GM19467 (cell line): ENCODE data around the gene GCNT3.

ENCODE experiments used
- ATAC-seq: cut with Tn5 transposase; IDR thresholded peaks from one replicate; pipeline ENCODE4 v1.9.1; 2021; ENCODE audit warnings: mild to moderate bottlenecking, moderate library complexity; ENCODE audit not compliant: unreplicated experiment

GCNT3 gene, protein sequence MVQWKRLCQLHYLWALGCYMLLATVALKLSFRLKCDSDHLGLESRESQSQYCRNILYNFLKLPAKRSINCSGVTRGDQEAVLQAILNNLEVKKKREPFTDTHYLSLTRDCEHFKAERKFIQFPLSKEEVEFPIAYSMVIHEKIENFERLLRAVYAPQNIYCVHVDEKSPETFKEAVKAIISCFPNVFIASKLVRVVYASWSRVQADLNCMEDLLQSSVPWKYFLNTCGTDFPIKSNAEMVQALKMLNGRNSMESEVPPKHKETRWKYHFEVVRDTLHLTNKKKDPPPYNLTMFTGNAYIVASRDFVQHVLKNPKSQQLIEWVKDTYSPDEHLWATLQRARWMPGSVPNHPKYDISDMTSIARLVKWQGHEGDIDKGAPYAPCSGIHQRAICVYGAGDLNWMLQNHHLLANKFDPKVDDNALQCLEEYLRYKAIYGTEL

DNA sequence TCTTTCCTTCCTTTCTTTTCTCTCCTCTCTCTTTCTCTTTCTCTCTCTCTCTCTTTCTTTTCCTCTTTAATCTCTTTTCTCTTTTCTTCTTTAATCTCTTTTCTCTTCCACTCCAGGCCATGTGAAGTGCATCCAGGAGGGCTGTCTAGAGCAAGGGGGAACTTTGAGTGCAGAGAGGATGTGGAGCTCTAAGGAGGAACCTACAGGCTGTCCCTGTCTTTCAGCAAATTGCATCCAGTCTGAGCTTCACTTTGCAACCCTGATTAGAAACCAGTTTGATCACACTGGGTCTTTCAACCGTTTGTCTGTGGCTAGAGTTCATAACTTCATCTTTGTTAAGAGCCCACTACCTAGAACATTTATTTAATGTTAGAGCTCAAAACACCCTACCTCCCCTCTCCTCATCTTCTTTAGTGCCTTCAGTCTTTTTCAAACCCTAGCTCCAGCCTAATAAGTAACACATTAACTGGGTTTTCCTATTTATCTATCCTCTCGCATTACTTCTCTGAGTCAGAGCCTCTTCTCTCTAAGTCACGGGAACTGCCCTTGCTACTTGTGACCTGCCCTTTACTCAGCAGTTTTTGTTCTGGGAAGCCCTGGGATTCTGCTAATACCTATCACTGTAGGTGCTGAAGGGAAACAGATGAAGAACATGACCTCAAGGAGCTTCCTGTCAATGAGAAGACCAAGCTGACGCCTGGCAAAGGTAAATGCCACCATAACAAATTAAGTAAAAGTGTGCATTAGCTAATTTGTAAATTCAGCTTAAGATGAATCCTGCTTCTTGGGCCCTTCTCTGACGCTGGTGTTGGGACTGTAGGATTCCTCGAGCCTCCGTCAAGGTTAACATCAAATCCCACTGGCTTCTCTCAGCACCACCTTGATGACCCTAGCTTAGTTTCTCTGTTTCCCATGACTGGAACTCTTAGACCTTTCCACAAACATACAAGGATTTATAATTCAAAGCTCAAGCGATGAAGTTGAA is at the start of gene GCNT3:
Gene GCNT3 (plus strand): TSS at position 508 of the 985 bp plus-strand sequence. CDS start 6,456 bp downstream, outside the sequence.
- ATAC-seq = no peak

DNA sequence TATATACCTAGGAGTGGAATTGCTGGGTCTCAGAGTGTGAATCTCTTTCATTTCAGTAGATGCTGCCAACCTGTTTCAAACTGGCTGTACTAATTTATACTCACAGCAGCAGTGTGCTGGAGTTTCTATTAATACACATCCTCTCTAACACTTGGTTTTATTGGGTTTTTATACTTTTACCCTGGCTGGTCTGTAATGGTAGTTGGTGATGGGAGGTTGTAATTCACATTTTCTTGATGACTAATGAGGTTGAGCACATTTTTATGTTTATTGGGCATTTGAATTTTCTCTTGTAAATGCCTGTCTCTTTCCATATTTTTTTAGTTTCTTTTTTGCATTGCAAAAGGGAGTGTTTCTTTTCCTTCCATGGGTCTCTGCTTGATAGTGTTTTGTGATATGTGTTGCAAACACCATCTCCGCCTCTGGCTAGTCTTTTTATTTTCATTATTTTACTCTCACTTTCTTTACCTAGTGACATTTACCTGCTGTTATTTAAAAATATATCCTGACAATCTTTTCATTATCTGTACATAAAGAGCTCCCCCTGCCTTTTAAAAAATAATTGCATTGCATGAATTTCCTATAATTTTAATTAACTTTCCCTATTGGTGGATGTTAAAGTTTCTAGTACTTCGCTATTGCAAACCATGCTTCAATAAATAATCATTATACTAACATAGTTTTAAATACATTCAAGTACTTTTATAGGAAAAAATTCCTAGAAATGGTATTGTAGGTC is 49.0 kb upstream of the GCNT3 start:
- no peak for ATAC-seq

DNA sequence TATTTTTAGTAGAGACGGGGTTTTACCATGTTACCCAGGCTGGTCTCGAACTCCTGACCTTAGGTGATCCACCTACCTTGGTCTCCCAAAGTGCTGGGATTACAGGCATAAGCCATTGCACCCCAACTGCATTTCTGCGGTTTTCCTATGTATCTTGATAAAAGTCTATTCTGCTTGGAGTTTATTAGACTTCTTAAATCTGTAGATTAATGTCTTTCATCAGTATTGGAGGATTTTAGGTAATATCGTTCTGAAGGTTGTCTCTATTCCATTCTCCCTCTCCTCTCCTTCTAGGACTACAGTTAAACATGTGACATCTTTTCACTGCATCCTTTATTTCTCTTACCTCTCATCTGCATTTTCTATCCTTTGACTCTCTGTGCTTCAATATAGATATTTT is 46.3 kb upstream of the GCNT3 start:
- ATAC-seq = no peak

DNA sequence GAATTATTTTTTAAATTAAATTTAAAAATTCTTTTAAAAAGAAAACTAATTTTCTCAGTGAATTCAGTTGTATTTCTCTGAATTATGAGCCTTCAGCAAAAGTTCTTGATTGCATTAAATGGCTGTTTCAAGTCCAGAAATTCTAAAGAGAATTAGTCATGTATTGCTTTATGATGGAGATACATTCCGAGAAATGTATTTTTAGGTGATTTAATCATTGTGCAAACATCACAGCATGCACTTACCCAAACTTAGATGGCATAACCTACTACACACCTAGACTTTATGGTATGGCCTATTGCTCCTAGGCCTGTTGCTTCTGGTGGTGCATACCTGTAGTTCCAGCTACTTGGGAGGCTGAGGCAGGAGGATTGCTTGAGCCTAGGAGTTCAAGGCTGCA is 44.3 kb upstream of the GCNT3 start:
- no peak for ATAC-seq

DNA sequence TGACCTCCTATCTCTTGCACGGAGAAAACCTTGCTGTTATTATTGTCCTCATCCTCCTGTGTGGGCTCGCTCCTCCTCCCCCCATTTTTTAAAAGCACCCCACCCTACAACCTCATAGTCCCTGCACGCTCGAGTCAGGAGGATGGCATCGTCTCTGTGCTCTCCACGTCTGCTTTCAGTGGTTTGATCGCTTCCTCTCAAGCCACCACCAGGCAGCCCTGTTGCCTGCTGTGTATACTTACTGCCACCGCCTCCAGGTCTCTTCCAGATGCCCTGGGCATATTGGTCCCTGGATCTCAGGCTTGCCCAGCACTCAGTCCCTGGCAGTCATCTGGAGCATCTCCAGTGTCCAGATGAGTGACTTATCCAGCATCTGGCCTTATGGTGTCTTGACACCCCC is 42.1 kb upstream of the GCNT3 start:
- no peak for ATAC-seq

DNA sequence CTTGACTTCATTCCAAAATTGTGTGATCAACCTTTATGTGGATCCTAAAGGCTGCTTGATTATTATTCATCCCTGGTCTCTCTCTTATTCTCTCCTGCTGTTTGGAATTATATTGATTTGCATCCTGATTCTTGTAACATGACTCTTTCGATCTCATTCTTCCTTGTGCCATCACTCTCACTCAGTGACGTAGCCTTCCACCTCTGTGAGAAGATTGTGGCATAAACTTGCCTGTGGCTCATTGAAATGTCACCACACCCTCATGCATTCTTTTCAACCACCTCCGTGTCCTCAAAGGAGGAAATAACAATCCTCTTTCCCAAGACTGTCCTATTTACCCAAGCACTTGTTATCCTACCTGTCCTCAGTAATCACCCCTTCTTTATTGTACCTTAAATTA is 41.3 kb upstream of the GCNT3 start:
- no peak for ATAC-seq

DNA sequence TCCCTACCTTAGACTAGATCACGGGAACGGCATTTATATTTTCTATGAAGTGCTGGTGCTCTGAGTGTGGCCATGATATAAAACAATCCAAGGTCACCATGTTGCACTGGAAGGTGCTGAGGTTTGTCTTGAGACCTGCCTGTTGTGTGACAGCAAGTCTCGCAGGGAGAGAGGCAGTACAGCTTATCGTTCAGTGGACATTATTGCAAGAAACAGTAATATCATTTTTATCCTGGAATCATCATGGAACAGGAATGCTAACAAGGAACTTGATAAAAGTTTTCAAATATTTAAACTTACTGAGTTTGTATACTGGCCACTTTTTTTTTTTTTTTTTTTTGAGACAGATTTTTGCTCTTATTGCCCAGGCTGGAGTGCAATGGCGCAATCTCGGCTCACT is 40.0 kb upstream of the GCNT3 start:
- no peak for ATAC-seq

DNA sequence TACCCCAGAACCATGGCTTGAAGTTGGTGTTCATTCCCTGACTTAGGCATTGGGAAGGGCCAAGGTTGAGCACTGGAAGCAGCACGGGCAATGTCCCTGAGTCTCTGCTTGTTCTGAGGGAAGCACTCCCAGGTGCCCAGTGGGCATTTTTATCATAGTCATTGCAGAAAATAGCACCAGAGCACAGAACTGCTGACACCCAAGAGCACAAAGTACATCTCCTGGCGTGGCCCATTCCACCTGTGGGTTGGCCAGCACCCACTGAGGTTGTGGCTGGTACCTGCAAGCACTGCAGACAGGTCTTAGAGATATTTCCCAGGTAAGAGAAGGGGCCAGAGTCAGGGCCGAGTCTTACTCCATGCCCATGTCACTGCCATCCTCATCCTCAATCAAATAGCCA is 28.5 kb upstream of the GCNT3 start:
- ATAC-seq = no peak

DNA sequence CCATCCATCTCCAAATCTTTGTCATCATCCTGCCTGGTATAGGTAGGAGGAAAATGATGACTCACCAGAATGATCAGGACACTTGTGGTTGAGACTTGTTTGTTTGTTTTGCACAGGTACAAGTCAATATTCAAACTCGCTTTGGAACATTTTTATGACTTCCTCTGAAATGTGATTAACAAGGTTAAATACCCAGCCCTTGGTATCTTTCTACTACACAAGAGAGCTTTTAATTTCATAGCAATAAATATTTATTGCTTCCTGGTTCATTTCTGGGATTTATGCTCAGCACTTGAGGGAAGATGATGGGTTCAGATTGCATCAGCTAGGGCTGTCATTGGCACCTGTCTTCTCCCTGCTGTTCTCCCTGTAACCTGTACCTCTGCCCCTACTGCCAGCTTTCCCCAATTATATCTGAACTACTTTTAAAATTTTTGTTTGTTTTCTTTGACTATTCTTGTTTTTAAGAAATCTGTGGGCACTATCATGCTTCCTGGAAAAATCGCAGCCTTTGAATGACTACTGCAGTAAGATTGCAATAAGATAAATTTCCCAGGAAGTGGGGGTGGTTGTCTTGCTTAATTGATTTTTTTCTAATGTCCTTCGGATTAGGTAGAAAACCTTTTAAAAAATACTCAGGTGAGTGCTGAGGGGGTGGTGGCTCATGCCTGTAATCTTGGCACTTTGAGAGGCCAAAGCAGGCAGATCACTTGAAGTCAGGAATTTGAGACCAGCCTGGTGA is 24.3 kb upstream of the GCNT3 start:
- no peak for ATAC-seq

DNA sequence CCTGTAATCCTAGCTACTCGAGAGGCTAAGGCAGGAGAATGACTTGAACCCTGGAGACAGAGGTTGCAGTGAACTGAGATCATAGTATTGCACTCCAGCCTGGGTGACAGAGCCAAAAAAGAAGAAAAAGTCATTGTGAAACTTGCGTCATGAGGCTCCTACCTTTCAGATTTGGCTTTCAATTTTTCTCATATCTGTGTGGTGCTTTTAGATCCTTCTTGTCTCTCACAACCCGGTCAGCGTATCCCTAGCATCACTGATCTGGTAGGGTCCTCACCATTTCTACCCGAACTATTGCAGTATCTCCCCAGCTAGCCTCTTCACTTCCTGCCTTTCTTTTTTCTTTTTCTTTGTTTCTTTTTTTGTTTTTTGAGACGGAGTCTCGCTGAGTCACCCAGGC is 21.6 kb upstream of the GCNT3 start:
- no peak for ATAC-seq

DNA sequence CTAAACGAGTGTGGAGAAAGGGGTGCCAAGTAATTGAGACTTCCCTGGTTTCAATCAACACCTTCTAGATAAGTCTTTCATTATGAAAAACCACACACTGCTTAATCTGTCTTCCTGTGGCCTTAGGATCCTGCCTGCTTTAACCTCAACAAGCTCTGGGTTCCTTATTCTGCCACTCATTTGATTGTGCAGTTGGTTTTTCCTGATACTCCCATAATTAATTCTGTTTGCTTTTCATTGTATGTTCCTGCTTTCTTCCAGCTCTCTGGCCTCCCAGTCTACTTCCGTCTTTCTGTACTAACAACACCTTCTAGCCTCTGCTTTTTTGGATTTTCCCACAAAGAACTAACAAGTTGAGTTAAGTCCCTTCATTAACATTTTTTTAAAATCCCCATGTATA is 20.2 kb upstream of the GCNT3 start:
- ATAC-seq = no peak

DNA sequence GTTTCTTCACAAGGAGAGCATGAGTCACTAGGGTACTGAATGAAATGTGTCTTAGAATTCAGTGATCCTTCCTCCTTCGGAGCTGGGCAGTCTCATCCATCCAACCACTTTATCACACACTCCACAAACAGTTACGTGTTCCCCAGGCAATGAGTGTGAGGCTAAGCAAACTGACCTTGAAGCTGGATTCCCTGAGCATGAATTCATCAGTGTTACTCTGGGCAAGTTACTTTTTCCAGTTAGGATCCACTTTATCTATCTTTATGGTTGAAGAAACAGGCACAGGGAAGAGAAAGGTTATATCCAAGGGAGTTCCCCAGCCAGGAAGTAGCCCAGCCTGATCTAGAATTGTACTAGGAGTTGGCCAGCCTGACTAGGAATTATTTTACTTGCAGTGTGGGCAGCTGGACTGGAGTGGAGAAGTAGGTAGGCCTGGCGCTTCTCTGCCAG is 17.1 kb upstream of the GCNT3 start:
- no peak for ATAC-seq

DNA sequence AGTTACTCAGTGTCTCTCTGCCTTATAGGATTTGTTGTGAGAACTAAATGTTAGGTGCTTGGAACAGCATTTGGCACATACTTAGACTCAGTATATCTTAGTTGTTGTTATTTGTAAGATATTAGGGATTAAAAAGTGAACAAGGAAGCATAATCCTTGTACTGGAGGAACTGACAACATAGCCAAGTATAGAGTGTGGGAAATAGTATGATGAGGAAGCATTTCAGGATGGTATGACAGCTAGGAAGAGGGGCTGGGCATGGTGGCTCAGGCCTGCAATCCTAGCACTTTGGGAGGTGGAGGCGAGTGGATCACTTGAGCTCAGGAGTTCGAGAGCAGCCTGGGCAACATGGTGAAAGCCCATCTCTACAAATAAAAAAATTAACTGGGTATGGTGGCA is 16.6 kb upstream of the GCNT3 start:
- ATAC-seq = no peak

DNA sequence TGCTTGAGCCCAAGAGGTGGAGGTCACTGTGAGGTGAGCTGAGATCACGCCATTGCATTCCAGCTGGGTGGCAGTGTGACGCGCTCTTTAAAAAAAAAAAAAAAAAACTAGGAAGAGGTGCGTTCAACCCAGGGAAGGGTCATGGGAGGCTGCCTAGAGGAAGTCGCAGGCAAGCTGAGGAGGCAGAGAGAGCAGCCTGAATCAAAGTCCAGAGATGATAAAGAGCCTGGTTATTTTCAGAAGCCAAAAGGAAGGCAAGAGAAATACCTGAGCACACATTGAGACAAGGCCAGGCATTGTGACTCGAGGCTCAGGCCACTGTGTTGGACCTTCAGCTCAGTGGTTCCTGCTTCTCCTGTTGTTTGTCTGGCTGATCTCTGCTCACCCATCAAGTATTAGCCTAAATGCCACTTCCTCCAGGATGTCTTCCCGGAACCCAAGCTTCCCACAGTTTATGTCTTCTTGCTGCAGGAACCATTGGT is 16.1 kb upstream of the GCNT3 start:
- no peak for ATAC-seq

DNA sequence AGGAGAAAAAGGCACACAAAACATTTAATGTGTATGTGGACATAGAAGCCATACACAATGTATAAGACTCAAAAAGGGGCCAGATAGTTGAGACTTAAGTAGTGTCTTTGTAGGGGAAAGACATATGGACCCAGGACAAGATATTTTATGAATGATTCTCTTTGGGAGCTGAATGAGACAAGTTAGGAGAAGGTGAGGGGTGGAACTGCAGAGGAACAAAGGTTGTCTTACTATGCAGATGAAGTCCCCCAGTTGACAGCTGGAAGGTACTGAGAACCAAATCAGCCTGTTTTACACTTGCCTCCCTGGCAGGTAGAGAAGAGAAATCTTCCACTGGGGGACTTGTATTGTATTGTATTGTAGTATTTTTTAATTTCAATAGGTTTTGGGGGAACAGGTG is 14.9 kb upstream of the GCNT3 start:
- ATAC-seq = no peak

DNA sequence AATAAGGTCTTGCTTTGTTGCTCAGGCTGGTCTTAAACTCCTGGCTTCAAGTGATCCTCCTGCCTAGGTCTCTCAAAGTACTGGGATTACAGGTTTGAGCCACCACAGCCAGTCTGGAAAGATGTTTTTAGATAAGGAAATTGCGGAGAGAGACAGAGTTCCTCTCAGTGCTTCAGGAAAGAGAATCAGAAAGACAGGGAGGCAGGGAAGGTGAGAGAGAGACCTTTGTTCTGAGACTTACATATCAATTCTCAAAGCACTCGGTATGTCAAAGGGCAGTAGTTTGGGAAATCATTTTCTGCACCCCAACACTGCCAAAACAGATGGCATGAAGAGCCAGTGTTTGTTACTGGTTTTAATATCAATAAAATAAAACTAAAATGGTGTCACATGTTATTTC is 13.1 kb upstream of the GCNT3 start:
- ATAC-seq = no peak

DNA sequence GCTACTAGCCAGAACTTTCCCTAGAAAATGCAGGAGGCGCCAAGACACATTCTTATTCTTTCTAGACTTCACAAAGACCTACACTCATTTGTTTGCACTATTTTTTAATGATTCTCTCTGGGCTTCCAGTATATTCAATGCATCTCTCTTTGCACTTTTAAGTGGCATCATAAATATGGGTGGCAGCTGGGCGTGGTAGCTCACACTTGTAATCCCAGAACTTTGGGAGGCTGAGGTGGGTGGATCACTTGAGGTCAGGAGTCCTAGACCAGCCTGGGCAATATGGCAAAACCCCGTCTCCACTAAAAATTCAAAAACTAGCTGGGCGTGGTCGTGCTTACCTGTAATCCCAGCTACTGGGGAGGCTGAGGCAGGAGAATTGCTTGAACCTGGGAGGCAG is 5.6 kb upstream of the GCNT3 start:
- ATAC-seq = no peak

DNA sequence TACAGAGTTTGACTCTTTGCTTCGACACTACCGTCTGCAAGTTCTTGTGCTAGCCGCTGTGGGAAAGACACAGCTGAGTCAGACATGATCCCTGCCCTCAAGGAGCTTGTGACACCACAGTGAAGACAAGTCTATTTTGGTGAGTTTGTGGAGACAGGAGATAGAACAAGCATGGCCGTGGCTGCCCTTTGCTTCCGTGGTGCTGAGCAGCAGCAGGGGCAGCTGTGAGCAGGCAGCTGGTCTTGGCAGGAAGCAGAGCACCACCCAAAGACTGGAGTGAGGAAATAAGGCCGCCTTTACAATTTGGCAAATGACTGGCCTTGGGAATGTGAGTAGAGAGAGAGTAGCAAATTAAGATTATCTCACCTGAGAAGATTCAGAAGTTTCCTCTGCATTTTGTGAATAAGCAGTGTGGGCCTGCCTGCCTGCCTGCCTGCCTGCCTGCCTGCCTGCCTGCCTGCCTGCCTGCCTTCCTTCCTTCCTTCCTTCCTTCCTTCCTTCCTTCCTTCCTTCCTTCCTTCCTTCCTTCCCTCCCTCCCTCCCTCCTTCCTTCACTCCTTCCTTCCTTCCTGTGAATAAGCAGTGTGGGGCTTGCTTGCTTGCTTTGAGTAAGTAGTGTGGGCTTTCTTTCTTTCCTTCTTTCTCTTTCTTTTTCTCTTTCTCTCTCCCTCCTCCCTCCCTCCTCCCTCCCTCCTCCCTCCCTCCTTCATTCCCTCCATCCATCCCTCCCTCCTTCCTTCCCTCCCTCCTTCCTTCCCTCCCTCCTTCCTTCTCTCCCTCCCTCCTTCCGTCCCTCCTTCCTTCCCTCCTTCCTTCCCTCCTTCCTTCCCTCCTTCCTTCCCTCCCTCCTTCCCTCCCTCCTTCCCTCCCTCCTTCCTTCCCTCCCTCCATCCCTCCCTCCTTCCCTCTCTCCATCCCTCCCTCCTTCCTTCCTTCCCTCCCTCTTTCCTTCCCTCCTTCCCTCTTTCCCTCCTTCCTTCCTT is 1.6 kb upstream of the GCNT3 start:
- no peak for ATAC-seq

DNA sequence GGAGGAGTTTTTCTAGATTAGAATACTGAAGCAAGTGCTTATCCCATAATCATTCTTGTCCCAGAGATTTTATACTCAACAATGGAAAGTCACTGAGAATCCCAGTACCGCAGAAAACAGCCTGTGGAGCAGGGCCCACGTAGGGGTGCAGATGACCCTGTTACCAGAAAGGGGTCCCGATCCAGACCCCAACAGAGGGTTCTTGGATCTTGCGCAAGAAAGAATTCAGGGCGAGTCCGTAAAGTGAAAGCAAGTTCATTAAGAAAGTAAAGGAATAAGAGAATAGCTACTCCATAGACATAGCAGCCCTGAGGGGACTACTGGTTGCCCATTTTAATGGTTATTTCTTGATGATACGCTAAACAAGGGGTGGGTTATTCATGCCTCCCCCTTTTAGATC is 2.6 kb downstream of the GCNT3 start:
- no peak for ATAC-seq
